OCI-LY1 (cell line): Measurements from ENCODE around the gene RUSF1.

Experiments
- H2AFZ ChIP-seq: fragments of 200-600 bp; sonication (generic), shearing (Covaris generic); 2 replicates; pipeline ENCODE4 v1.6.0; 2014; ENCODE audit warnings: antibody characterized with exemption, mild to moderate bottlenecking, low read length
- H3F3A ChIP-seq: fragments of 200-600 bp; sonication (generic), shearing (Covaris generic); 2 replicates; pipeline ENCODE4 v1.6.0; 2014; ENCODE audit warnings: mild to moderate bottlenecking, antibody characterized with exemption, low read length, moderate library complexity; ENCODE audit not compliant: insufficient read depth
- H3K27ac ChIP-seq: fragments of 200-600 bp; sonication (generic); 2 replicates; pipeline ENCODE4 v1.5.1; 2014; ENCODE audit warnings: low read length, mixed run types, mild to moderate bottlenecking, low read depth; ENCODE audit not compliant: poor library complexity, severe bottlenecking
- H3K27me3 ChIP-seq: fragments of 200-600 bp; sonication (generic); 2 replicates; pipeline ENCODE4 v1.6.0; 2014; ENCODE audit warnings: antibody characterized with exemption, mild to moderate bottlenecking, low read length, moderate library complexity; ENCODE audit not compliant: insufficient read depth
- H3K36me3 ChIP-seq: fragments of 200-600 bp; sonication (generic); 2 replicates; pipeline ENCODE4 v1.6.1; 2014; ENCODE audit warnings: mild to moderate bottlenecking, antibody characterized with exemption, low read length, moderate library complexity, mixed read lengths; ENCODE audit not compliant: insufficient read depth
- H3K4me1 ChIP-seq: fragments of 200-600 bp; sonication (generic); 2 replicates; pipeline ENCODE4 v1.5.1; 2014; ENCODE audit warnings: mild to moderate bottlenecking, low read length, moderate library complexity; ENCODE audit not compliant: insufficient read depth, severe bottlenecking
- H3K4me2 ChIP-seq: fragments of 200-600 bp; sonication (generic), shearing (Covaris generic); 2 replicates; pipeline ENCODE4 v1.6.1; 2014; ENCODE audit warnings: low read length
- H3K4me3 ChIP-seq: fragments of 200-600 bp; sonication (generic); 2 replicates; pipeline ENCODE4 v1.5.1; 2014; ENCODE audit warnings: low read length, low read depth, mild to moderate bottlenecking, mixed read lengths; ENCODE audit not compliant: poor library complexity, severe bottlenecking
- H3K79me2 ChIP-seq: fragments of 200-600 bp; shearing (Covaris generic); 2 replicates; pipeline ENCODE4 v1.6.1; 2016; ENCODE audit warnings: mixed run types, low read length, mixed read lengths; ENCODE audit not compliant: insufficient read depth
- H3K9ac ChIP-seq: fragments of 200-600 bp; sonication (generic), shearing (Covaris generic); 2 replicates; pipeline ENCODE4 v1.6.1; 2014; ENCODE audit warnings: mild to moderate bottlenecking, low read length, mixed read lengths
- H3K9me2 ChIP-seq: fragments of 200-600 bp; sonication (generic), shearing (Covaris generic); 2 replicates; pipeline ENCODE4 v1.6.1; 2014; ENCODE audit warnings: low read depth, mild to moderate bottlenecking, low read length, mixed read lengths
- H3K9me3 ChIP-seq: fragments of 200-600 bp; shearing (Covaris generic); 2 replicates; pipeline ENCODE4 v1.6.1; 2014; ENCODE audit warnings: low read length, mixed read lengths
- H4K20me1 ChIP-seq: fragments of 200-600 bp; sonication (generic), shearing (Covaris generic); 2 replicates; pipeline ENCODE4 v1.6.0; 2016; ENCODE audit warnings: mild to moderate bottlenecking, low read length; ENCODE audit not compliant: insufficient read depth
- EZH2 ChIP-seq: fragments of 200-600 bp; sonication (generic), shearing (Covaris generic); IDR thresholded peaks from 2 replicates; pipeline ENCODE4 v1.8.0; 2017; ENCODE audit warnings: borderline replicate concordance, mixed run types, mild to moderate bottlenecking, antibody characterized with exemption, low read length, moderate library complexity, mixed read lengths
- TF ChIP-seq, protein P1 (sequence below): fragments of 200-600 bp; sonication (generic), shearing (Covaris generic); IDR thresholded peaks from 2 replicates; pipeline ENCODE4 v1.5.1; 2017; ENCODE audit warnings: mild to moderate bottlenecking, antibody characterized with exemption, low read length, moderate library complexity, mixed read lengths

Gene RUSF1

DNA sequence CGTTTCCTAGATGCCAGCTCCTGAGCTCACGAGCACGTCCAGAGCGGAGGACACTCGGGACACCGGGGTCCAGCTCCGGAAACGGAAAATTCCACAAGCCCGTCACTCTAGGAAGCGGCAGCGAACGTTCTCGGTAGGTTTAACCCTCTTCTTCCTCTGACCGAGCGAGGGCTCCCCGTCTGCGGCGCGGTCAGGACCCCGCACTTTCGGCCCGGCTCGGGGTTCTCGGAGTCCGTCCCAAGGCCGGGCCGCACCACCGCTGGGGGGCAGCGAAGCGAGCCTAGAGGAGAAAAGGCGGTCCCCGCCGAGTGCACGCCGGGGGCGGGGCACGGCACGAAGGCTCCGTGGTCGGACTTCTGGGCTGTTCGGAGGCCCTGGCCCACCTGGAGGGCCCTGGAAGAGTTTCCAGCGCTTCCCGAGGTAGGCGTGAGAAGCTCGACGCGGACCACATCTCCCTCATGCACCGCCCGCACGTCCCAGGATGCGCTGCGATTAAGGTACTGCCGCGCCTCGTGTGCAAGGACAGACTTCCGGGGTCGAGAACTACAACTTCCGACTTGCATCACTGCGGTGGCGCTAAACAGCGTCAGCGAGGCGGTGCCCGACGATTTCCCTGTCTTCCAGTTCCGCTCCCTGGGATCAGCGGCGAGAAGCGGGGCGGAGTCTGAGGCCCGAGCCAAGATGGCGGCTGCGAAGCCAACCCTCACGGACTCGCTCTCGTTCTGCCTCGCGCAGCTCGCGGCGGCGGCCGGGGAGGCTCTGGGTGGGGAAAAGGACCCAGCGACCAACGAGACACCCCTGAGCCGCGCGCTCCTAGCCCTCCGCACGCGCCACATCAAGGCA, 49.1 kb downstream of the RUSF1 start, which contains the start of gene ARMC5:
Gene ARMC5 (plus strand): TSS at position 658 of the 843 bp plus-strand sequence. CDS start 24 bp downstream, at position 682.
- Histone ChIP-seq H3K27ac (peak within 1 kb of the TSS; percentile 87), H3K9me3 (no peaks in the 10 kb centered on the region), H2AFZ (no peak within 1 kb of the TSS), H3K4me2 (peak within 1 kb of the TSS; percentile 78), H3K27me3 (no peaks in the 10 kb centered on the region), H3K9ac (peak within 1 kb of the TSS; percentile 79), H3K79me2 (no peaks in the 10 kb centered on the region), H3K4me1 (peaks cover 23% of the 10 kb centered on the region), H3K36me3 (peaks cover 8% of the 10 kb centered on the region; the same call in 1 of the 2 replicates), H3K4me3 (peak within 1 kb of the TSS; percentile 77), H4K20me1 (no peaks in the 10 kb centered on the region), H3F3A (no peaks in the 10 kb centered on the region), H3K9me2 (no peaks in the 10 kb centered on the region)
- TF ChIP-seq, protein P1, sequence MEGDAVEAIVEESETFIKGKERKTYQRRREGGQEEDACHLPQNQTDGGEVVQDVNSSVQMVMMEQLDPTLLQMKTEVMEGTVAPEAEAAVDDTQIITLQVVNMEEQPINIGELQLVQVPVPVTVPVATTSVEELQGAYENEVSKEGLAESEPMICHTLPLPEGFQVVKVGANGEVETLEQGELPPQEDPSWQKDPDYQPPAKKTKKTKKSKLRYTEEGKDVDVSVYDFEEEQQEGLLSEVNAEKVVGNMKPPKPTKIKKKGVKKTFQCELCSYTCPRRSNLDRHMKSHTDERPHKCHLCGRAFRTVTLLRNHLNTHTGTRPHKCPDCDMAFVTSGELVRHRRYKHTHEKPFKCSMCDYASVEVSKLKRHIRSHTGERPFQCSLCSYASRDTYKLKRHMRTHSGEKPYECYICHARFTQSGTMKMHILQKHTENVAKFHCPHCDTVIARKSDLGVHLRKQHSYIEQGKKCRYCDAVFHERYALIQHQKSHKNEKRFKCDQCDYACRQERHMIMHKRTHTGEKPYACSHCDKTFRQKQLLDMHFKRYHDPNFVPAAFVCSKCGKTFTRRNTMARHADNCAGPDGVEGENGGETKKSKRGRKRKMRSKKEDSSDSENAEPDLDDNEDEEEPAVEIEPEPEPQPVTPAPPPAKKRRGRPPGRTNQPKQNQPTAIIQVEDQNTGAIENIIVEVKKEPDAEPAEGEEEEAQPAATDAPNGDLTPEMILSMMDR: peak; percentile 69
- no peak for TF ChIP-seq EZH2

DNA sequence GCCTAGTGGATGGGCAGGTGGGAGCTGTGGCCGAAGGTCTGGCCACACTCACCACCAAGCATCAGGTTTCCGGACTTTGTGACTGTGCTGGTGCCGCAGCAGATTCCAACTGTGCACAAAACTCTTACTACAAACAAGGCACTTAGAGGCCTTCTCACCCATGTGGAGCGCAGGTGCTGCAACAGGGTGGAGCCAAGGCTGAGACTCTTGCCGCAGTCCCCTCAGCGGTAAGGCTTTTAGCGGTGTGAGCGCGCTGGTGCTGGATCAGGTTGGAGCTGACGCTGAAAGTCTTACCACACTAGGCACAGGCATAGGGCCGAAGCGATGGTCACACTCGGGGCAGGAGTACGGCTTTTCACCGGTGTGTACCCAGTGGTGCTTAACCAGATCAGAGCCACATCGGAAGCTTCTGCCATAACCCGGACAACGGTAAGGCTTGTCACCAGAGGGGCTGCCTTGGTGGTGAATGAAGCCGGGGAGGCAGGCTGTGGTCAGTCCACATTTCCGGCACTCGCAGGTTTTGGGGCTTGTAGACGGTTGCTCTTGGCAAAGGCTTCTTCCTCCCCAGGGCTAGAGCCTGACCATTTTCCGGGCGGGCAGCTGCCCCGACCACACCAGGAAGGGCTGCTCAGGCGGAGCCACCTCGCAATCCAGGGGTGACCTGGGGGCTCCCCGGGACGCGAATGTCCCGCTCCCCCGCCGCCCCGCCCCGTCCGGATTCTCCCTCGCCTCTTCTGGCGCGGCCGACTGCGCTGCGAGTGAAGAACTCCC, 49.9 kb downstream of the RUSF1 start:
- peak overlapping the region; percentile 79 for H3K9ac ChIP-seq
- TF ChIP-seq, protein P1: peak; percentile 32; the same call in 1 of the 2 replicates
- no peak for TF ChIP-seq EZH2
- H3K4me2 ChIP-seq: peak overlapping the region; percentile 75
- H3F3A ChIP-seq: no peaks in the 10 kb centered on the region
- H3K9me2 ChIP-seq: no peaks in the 10 kb centered on the region
- H3K27ac ChIP-seq: peak overlapping the region; percentile 87
- H4K20me1 ChIP-seq: no peaks in the 10 kb centered on the region
- no peaks in the 10 kb centered on the region for H3K27me3 ChIP-seq
- no peaks in the 10 kb centered on the region for H3K79me2 ChIP-seq
- H3K36me3 ChIP-seq: peaks cover 8% of the 10 kb centered on the region; the same call in 1 of the 2 replicates
- H3K9me3 ChIP-seq: no peaks in the 10 kb centered on the region
- H2AFZ ChIP-seq: no peak overlapping the region
- peaks cover 23% of the 10 kb centered on the region for H3K4me1 ChIP-seq
- peak overlapping the region; percentile 77 for H3K4me3 ChIP-seq

DNA sequence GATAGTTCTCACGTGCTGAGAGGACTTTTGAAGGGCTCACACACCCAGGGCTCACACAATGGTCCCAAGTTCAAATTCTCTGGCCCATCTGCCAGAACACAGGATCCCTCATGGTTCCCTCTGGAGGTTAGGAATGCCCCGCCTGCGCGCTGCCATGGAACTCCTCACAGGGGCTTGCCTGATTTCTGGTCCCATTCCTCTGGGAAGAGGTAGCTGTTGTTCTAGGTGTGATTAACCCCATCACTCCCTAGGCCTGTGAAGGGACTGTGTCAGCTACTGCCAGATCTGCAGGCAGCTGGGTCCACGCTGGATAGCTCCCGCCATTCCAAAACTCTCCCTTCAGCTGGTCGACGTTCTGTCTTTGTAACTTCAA, 51.2 kb downstream of the RUSF1 start:
- no peak overlapping the region for H3K27ac ChIP-seq
- peaks cover 8% of the 10 kb centered on the region; the same call in 1 of the 2 replicates for H3K36me3 ChIP-seq
- no peak overlapping the region for H3K4me2 ChIP-seq
- H3F3A ChIP-seq: no peaks in the 10 kb centered on the region
- no peaks in the 10 kb centered on the region for H3K9me3 ChIP-seq
- no peak overlapping the region for H2AFZ ChIP-seq
- no peaks in the 10 kb centered on the region for H3K79me2 ChIP-seq
- no peaks in the 10 kb centered on the region for H4K20me1 ChIP-seq
- peaks cover 23% of the 10 kb centered on the region for H3K4me1 ChIP-seq
- no peak overlapping the region for H3K9ac ChIP-seq
- TF ChIP-seq, protein P1: no peak
- TF ChIP-seq EZH2: no peak
- H3K9me2 ChIP-seq: no peaks in the 10 kb centered on the region
- H3K4me3 ChIP-seq: no peak overlapping the region
- H3K27me3 ChIP-seq: no peaks in the 10 kb centered on the region
